Thoracic aorta (tissue), 2 donors: ENCODE measurements around the gene SMNDC1. TPM values are rescaled to one million over a fixed set of nuclear protein-coding genes. Genes with fewer than 3 reads are reported as not detected.
A peak's percentile ranks its signal among the peaks of the same experiment; 100 is the strongest.
"Not testable (repeated sequence)": the region's sequence is repeated elsewhere in the genome, so short reads cannot be mapped to it uniquely, and the experiment has no call there.

Source experiments
- ATAC-seq: fragments of 150-250 bp; one replicate; pipeline ENCODE4 v1.8.0; 2017; ENCODE audit warnings: low read depth; ENCODE audit not compliant: insufficient number of reproducible peaks, low FRiP score
- DNase-seq: peaks from one replicate; pipeline ENCODE4 v3.0.0-alpha.2; 2020; ENCODE audit warnings: low spot score
- H3K27ac ChIP-seq, 2 donors: fragments of 200-600 bp; sonication (generic); 1 replicate in 1 of 2; 2 replicates in 1 of 2; pipeline ENCODE4 v1.5.1; 2016; ENCODE audit warnings: mild to moderate bottlenecking in 2 of 2, moderate library complexity in 2 of 2
- H3K27me3 ChIP-seq: fragments of 200-600 bp; sonication (generic); replicated peaks from 2 replicates; pipeline ENCODE4 v1.6.0; 2016; ENCODE audit warnings: mild to moderate bottlenecking; ENCODE audit not compliant: insufficient read depth
- H3K36me3 ChIP-seq: fragments of 200-600 bp; sonication (generic); one replicate; pipeline ENCODE4 v1.5.1; 2016
- H3K4me1 ChIP-seq, 2 donors: fragments of 200-600 bp; sonication (generic); 1 replicate in 1 of 2; 2 replicates in 1 of 2; pipeline versions ENCODE4 v1.5.1 to v1.6.0; 2016; ENCODE audit warnings: low read depth in 2 of 2, mild to moderate bottlenecking in 1 of 2; ENCODE audit not compliant: control insufficient read depth in 1 of 2
- H3K4me3 ChIP-seq: fragments of 200-600 bp; sonication (generic); 2 replicates; pipeline ENCODE4 v1.5.1; 2016; ENCODE audit warnings: mild to moderate bottlenecking
- H3K9me3 ChIP-seq: fragments of 200-600 bp; sonication (generic); 2 replicates; pipeline ENCODE4 v1.5.1; 2016
- CTCF ChIP-seq: fragments of 200-600 bp; sonication (generic); IDR thresholded peaks from one replicate; pipeline ENCODE4 v1.5.1; 2019; ENCODE audit warnings: antibody characterized with exemption
- total RNA-seq, 2 donors: library from RNA; depleted of rRNA; stranded (reverse); fragments of >200 nt; gene quantifications; one replicate each; pipeline versions ENCODE4 v1.1.0 to v1.2.3, GENCODE V29; 2016

The SMNDC1 gene
- total RNA-seq, 2 donors from 2014 or later = 7.2 to 18.6 TPM

DNA sequence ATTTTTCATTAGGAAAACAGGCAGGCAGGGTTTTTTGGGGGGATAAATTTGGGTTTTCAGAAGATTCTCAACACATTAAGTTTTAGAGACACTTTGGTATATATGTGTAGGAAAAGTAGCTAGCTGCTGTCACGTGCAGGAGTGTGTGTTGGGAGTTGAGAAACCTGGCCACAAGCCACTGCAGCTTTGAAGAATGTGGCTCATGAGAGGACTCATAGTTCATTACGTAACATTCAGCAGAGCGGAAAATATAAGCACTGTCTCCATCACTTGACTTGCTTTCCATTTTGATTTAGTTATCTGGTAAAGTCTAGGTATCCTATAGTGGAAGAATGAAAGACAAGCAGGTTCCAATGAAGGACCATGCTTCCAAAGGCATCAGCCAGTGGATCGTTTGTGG, 31.2 kb downstream of the SMNDC1 start:
- peak; percentile 30 for DNase-seq
- Histone ChIP-seq H3K4me1 (peaks cover 53 to 94% of the 10 kb centered on the region in 2 donors), H3K36me3 (no peaks in the 10 kb centered on the region), H3K9me3 (no peaks in the 10 kb centered on the region), H3K4me3 (peak overlapping the region; percentile 23), H3K27ac (peak overlapping the region; percentile 39 to 63), H3K27me3 (no peaks in the 10 kb centered on the region)
- TF ChIP-seq CTCF = no peak
- no peak for ATAC-seq

GRCh38 chr10:110272995-110273394, 31.7 kb downstream of the SMNDC1 start:
- Histone ChIP-seq H3K4me1 (peaks cover 58 to 94% of the 10 kb centered on the region in 2 donors), H3K27ac (peak overlapping the region; percentile 39 to 63)
- H3K4me3 ChIP-seq, ATAC-seq, H3K27me3 ChIP-seq, H3K36me3 ChIP-seq, H3K9me3 ChIP-seq, DNase-seq: not testable (repeated sequence)

GRCh38 chr10:110269374-110270318, 35.1 kb downstream of the SMNDC1 start:
- H3K4me1 ChIP-seq = peaks cover 66 to 96% of the 10 kb centered on the region in 2 donors
- no peak for DNase-seq
- H3K27me3 ChIP-seq = no peaks in the 10 kb centered on the region
- H3K27ac ChIP-seq = peak overlapping the region; percentile 75 to 91
- TF ChIP-seq CTCF = no peak
- H3K4me3 ChIP-seq = peak overlapping the region; percentile 61
- no peaks in the 10 kb centered on the region for H3K9me3 ChIP-seq
- no peaks in the 10 kb centered on the region for H3K36me3 ChIP-seq
- no peak for ATAC-seq

DNA sequence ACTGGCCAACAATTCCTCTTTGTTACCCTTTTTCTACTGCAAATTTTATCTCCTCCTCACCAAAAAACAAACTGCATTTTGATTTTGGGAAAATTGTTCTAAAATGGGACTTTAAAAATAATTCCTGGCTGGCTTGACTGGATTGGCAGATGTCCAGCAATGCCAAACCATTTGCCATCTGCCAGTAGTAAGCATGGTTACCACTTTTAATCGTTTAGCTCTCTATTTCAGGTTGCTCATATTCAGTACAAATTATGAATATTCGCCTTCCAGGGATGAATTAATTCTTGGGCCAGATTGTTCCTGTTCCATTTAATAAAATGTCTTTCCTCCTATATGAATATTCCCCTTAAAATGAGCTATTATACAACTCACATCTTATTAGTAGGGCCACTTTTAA, 35.7 kb downstream of the SMNDC1 start:
- DNase-seq (no peak), ATAC-seq (no peak)
- Histone ChIP-seq H3K27ac (peak overlapping the region; percentile 75 to 91), H3K27me3 (no peaks in the 10 kb centered on the region), H3K4me1 (peaks cover 67 to 96% of the 10 kb centered on the region in 2 donors), H3K4me3 (peak overlapping the region; percentile 61), H3K36me3 (no peaks in the 10 kb centered on the region), H3K9me3 (no peaks in the 10 kb centered on the region)
- no peak for TF ChIP-seq CTCF

GRCh38 chr10:110268442-110268841, 36.3 kb downstream of the SMNDC1 start:
- Histone ChIP-seq H3K27me3 (no peaks in the 10 kb centered on the region), H3K9me3 (no peaks in the 10 kb centered on the region), H3K27ac (peak overlapping the region; percentile 75 to 91), H3K4me3 (peak overlapping the region; percentile 61), H3K4me1 (peaks cover 67 to 96% of the 10 kb centered on the region in 2 donors), H3K36me3 (no peaks in the 10 kb centered on the region)
- DNase-seq (no peak), ATAC-seq (no peak)
- TF ChIP-seq CTCF = no peak
